MCF 10A (cell line): ENCODE results near the gene STARD13. TPM values are rescaled to one million over a fixed set of nuclear protein-coding genes. Genes with fewer than 3 reads are reported as not detected.
A peak's percentile ranks its signal among the peaks of the same experiment; 100 is the strongest.

Experiments used
- BruUV-seq: library from RNA; stranded (reverse); fragments of 400-500 nt; replicated peaks from 2 replicates; lab custom pipeline; 2021; lab: Mats Ljungman, UMichigan
- CTCF ChIA-PET: fragments of 300-600 bp; sonication (Branson Sonifier 250); formaldehyde crosslinking; extraction: SDS; loops from one replicate; lab custom pipeline; 2021; ENCODE audit warnings: antibody characterized with exemption, inconsistent platforms; lab: Yijun Ruan, JAX
- POLR2A ChIA-PET: fragments of 300-600, 350-650 bp; sonication (Branson Sonifier 250); formaldehyde crosslinking; extraction: SDS; loops from one replicate; lab custom pipeline; 2020; ENCODE audit warnings: antibody characterized with exemption, inconsistent platforms; lab: Yijun Ruan, JAX
- DNase-seq: peaks from one replicate; pipeline ENCODE4 v3.0.0-alpha.2; 2018; ENCODE audit not compliant: unreplicated experiment
- H3K27ac Mint-ChIP-seq: one replicate; pipeline ENCODE4 v1.8.0; 2022; ENCODE audit warnings: mild to moderate bottlenecking, low read depth, mixed read lengths; ENCODE audit not compliant: unreplicated experiment
- H3K27me3 Mint-ChIP-seq: one replicate; pipeline ENCODE4 v1.8.0; 2022; ENCODE audit warnings: mixed read lengths; ENCODE audit not compliant: insufficient read depth, unreplicated experiment
- H3K36me3 Mint-ChIP-seq: one replicate; pipeline ENCODE4 v1.8.0; 2022; ENCODE audit warnings: mild to moderate bottlenecking, moderate library complexity, mixed read lengths; ENCODE audit not compliant: insufficient read depth, unreplicated experiment
- H3K4me1 Mint-ChIP-seq: one replicate; pipeline ENCODE4 v1.8.0; 2022; ENCODE audit warnings: mixed read lengths; ENCODE audit not compliant: insufficient read depth, unreplicated experiment
- H3K4me3 Mint-ChIP-seq: one replicate; pipeline ENCODE4 v1.8.0; 2022; ENCODE audit warnings: mild to moderate bottlenecking, moderate library complexity, mixed read lengths; ENCODE audit not compliant: unreplicated experiment
- H3K9me3 Mint-ChIP-seq: one replicate; pipeline ENCODE4 v1.8.0; 2022; ENCODE audit warnings: mixed read lengths; ENCODE audit not compliant: unreplicated experiment
- CTCF ChIP-seq: fragments of 200-600 bp; IDR thresholded peaks from one replicate; pipeline ENCODE4 v1.8.0; 2022; ENCODE audit warnings: antibody characterized with exemption, mild to moderate bottlenecking; ENCODE audit not compliant: unreplicated experiment
- intact Hi-C: fragments of 100-400 bp; cut with micrococcal nuclease; formaldehyde crosslinking; loops from 2 replicates; pipeline ENCODE4 v1.14.1; 2022
- total RNA-seq: library from RNA; stranded (reverse); gene quantifications from 2 replicates; pipeline ENCODE4 v1.2.3, GENCODE V29; 2022

The STARD13 gene
- total RNA-seq, 1 experiment from 2014 or later = 31.9 TPM

- ChIA-PET CTCF (interaction anchor here (0.7 to 1.6 kb wide), 3 partner anchors 19 to 764 kb away, joined by 3 to 5 read pairs (median 3); no protein-coding TSS in a partner anchor), POLR2A (interaction anchor here (0.7 to 19.1 kb wide), 4 partner anchors 12 to 36 kb away, joined by 3 to 192 read pairs (median 48); partner anchors contain the start of gene STARD13)
- peak overlapping the region; percentile 65 for H3K27ac Mint-ChIP-seq
- BruUV-seq = no TSS peak
- TF ChIP-seq CTCF = no peak
- intact Hi-C loops = no loop called here
- H3K4me3 Mint-ChIP-seq = peak overlapping the region; percentile 2
- no peaks in the 10 kb centered on the region for H3K27me3 Mint-ChIP-seq
- no peaks in the 10 kb centered on the region for H3K9me3 Mint-ChIP-seq
- DNase-seq = peak; percentile 67
- peaks cover 60% of the 10 kb centered on the region for H3K4me1 Mint-ChIP-seq
- H3K36me3 Mint-ChIP-seq = peaks cover 34% of the 10 kb centered on the region
Observed at GRCh38 chr13:33258808-33259193, 26.8 kb downstream of the STARD13 start.

- DNase-seq = no peak
- no peaks in the 10 kb centered on the region for H3K9me3 Mint-ChIP-seq
- peaks cover 54% of the 10 kb centered on the region for H3K4me1 Mint-ChIP-seq
- peak overlapping the region; percentile 65 for H3K27ac Mint-ChIP-seq
- no peak for TF ChIP-seq CTCF
- no peak overlapping the region for H3K4me3 Mint-ChIP-seq
- CTCF ChIA-PET = interaction anchor here (0.6 to 0.8 kb wide), 3 partner anchors 132 to 1345 kb away, joined by 3 to 4 read pairs (median 3); no protein-coding TSS in a partner anchor
- intact Hi-C loops = no loop called here
- no peaks in the 10 kb centered on the region for H3K27me3 Mint-ChIP-seq
- H3K36me3 Mint-ChIP-seq = peaks cover 36% of the 10 kb centered on the region
- no TSS peak for BruUV-seq
- POLR2A ChIA-PET = interaction anchor here (0.9 to 19.1 kb wide), 6 partner anchors 10 to 33 kb away, joined by 3 to 192 read pairs (median 23); partner anchors contain the start of gene STARD13
Observed at GRCh38 chr13:33257841-33258807, 27.4 kb downstream of the STARD13 start.

- Mint-ChIP-seq H3K36me3 (peaks cover 34% of the 10 kb centered on the region), H3K4me3 (no peak overlapping the region), H3K4me1 (peaks cover 44% of the 10 kb centered on the region), H3K27ac (no peak overlapping the region), H3K9me3 (no peaks in the 10 kb centered on the region), H3K27me3 (no peaks in the 10 kb centered on the region)
- CTCF ChIA-PET = no interaction called here
- no TSS peak for BruUV-seq
- no peak for TF ChIP-seq CTCF
- DNase-seq = no peak
- POLR2A ChIA-PET = interaction anchor here (0.6 to 19.1 kb wide), 7 partner anchors 8 to 607 kb away, joined by 3 to 192 read pairs (median 5); partner anchors contain the start of gene STARD13
- intact Hi-C loops = no loop called here
Observed at GRCh38 chr13:33256148-33256840, 29.3 kb downstream of the STARD13 start.
